GM21529 (cell line): ENCODE results near the gene LIG1.
"Not testable (repeated sequence)": the region's sequence is repeated elsewhere in the genome, so short reads cannot be mapped to it uniquely, and the experiment has no call there.

ENCODE experiments used
- ATAC-seq: cut with Tn5 transposase; IDR thresholded peaks from one replicate; pipeline ENCODE4 v1.9.1; 2021; ENCODE audit not compliant: unreplicated experiment

LIG1 gene

GRCh38 chr19:48085904-48086864, 84.0 kb downstream of the LIG1 start:
- ATAC-seq: no peak

- no peak for ATAC-seq
Measured at GRCh38 chr19:48085076-48085475, 85.1 kb downstream of the LIG1 start.

GRCh38 chr19:48081106-48081505, 89.0 kb downstream of the LIG1 start:
- ATAC-seq: no peak

DNA sequence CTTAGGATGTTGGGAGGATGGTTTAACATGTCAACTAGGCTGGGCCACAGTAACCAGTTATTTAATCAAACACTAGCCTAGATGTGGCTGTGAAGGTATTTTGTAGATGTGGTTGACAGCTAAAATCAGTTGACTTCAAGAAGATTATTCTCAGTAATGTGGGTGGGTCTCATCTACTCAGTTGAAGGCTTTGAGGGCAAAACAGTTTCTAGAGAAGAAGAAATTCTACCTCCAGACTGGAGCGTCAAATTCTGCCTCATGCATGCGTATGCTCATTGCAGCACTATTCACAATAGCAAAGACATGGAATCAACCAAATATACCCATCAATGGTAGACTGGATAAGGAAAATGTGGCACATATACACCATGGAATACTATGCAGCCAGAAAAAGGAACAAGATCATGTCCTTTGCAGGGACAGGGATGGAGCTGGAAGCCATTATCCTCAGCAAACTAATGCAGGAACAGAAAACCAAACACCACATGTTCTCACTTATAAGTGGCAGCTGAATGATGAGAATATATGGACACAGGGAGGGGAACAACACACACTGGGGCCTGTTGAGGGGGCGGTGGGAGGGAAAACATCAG, 99.9 kb downstream of the LIG1 start:
- ATAC-seq: not testable (repeated sequence)

GRCh38 chr19:48069435-48069834, 100.7 kb downstream of the LIG1 start:
- ATAC-seq: no peak
